ENCODE data around the gene TEPSIN. TPM values are rescaled to one million over a fixed set of nuclear protein-coding genes. Genes with fewer than 3 reads are reported as not detected.
A peak's percentile ranks its signal among the peaks of the same experiment; 100 is the strongest.

TEPSIN gene
- total and polyA plus RNA-seq, 7 donors, result 6.9 to 42.8 (median 23.5) TPM

DNA sequence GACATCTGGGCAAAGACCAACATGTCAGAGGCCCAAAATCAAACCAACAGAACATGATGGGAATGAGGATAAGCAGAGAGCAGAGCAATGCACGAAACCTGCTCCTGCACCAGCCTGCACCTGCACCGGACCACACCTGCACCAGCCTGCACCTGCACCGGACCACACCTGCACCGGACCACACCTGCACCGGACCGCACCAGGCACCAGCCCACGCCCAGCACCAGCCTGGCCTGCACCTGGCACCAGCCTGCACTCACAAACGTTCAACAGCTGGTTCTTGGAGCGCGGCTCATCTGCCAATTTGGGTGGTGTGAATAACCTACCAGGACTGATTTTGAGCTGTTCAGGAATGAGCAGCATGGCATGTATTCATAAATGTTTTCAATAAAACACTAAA lies 34.3 kb downstream of the TEPSIN start:
- TF ChIP-seq, protein P1, sequence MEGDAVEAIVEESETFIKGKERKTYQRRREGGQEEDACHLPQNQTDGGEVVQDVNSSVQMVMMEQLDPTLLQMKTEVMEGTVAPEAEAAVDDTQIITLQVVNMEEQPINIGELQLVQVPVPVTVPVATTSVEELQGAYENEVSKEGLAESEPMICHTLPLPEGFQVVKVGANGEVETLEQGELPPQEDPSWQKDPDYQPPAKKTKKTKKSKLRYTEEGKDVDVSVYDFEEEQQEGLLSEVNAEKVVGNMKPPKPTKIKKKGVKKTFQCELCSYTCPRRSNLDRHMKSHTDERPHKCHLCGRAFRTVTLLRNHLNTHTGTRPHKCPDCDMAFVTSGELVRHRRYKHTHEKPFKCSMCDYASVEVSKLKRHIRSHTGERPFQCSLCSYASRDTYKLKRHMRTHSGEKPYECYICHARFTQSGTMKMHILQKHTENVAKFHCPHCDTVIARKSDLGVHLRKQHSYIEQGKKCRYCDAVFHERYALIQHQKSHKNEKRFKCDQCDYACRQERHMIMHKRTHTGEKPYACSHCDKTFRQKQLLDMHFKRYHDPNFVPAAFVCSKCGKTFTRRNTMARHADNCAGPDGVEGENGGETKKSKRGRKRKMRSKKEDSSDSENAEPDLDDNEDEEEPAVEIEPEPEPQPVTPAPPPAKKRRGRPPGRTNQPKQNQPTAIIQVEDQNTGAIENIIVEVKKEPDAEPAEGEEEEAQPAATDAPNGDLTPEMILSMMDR (IDR thresholded peaks at IDR 0.05), result no peak
- no peak for TF ChIP-seq POLR2A (IDR thresholded peaks at IDR 0.05)
- TF ChIP-seq POLR2AphosphoS5 (IDR thresholded peaks at IDR 0.05), result no peak
- no peak for TF ChIP-seq EP300 (IDR thresholded peaks at IDR 0.05)
- DNase-seq, result no peak
- peaks cover 0 to 5% (median 0%) of the 10 kb centered on the region in 4 donors for H3K4me1 ChIP-seq
- no peaks in the 10 kb centered on the region for H3K27me3 ChIP-seq
- no peak overlapping the region for H3K27ac ChIP-seq
- intact Hi-C loops (cut with DNase I), result loop anchor here (5.0 kb wide), 1 partner anchor 62 kb away; no protein-coding TSS in a partner anchor
- H3K9me3 ChIP-seq, result no peaks in the 10 kb centered on the region
- WGBS, 2 donors, result 40 to 79% methylated on average over 10 of the region's 10 CpGs
- no peak overlapping the region for H3K4me3 ChIP-seq
- peaks cover 0 to 20% (median 0%) of the 10 kb centered on the region in 4 donors for H3K36me3 ChIP-seq

DNA sequence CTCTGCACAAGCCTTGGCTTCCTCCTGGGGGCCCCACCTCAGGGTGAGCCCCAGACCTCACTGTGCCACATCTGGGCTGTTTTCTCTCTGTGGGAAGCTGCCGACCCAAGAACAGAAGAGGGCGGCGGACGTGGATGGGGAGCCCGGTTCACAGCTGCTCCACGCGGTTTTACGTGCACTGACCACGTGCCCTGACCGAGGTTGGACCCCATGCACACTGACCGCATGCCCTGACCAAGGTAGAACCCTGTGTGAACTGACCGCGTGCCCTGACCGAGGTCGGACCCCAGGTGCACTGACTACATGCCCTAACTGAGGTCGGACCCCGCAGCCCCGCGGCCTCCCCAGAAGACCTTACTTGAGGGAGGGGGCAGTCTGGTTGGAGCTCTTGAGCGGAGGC lies 35.7 kb downstream of the TEPSIN start:
- peaks cover 0 to 15% (median 0%) of the 10 kb centered on the region in 4 donors for H3K36me3 ChIP-seq
- intact Hi-C loops (cut with DNase I), result loop anchor here (5.0 kb wide), 1 partner anchor 61 kb away; no protein-coding TSS in a partner anchor
- H3K9me3 ChIP-seq, result no peaks in the 10 kb centered on the region
- no peak for DNase-seq
- peaks cover 0 to 14% (median 0%) of the 10 kb centered on the region in 4 donors for H3K4me1 ChIP-seq
- TF ChIP-seq POLR2A (IDR thresholded peaks at IDR 0.05), result no peak
- WGBS, 2 donors, result 94 to 95% methylated on average over 20 of the region's 20 CpGs
- H3K27ac ChIP-seq, result no peak overlapping the region
- H3K27me3 ChIP-seq, result no peaks in the 10 kb centered on the region
- H3K4me3 ChIP-seq, result no peak overlapping the region

DNA sequence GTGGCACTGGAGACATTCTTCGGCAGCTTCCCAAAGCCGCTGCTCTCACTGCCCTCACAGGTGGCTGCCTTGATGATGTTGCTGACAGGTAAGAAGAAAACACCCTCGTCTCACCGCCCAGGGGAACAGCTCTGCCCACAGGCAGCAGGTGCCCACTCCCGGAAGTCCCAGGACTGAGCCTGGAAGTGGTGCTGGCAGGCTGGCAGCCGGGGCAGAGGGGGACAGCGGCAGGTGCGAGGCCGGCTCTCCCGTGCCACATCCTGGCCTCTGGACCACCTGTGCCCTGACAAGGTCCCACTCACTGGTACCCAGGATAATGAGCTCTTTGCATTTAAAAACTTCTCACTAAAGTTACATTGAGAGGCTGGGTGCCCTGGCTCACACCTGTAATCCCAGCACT lies 36.5 kb downstream of the TEPSIN start:
- intact Hi-C loops (cut with DNase I), result loop anchor here (5.0 kb wide), 1 partner anchor 60 kb away; no protein-coding TSS in a partner anchor
- Histone ChIP-seq H3K9me3 (no peaks in the 10 kb centered on the region), H3K4me1 (peaks cover 0 to 14% (median 0%) of the 10 kb centered on the region in 4 donors), H3K27me3 (no peaks in the 10 kb centered on the region), H3K27ac (no peak overlapping the region), H3K4me3 (no peak overlapping the region), H3K36me3 (peaks cover 0 to 15% (median 0%) of the 10 kb centered on the region in 4 donors)
- no peak for TF ChIP-seq POLR2A (IDR thresholded peaks at IDR 0.05)
- TF ChIP-seq, protein P1 (IDR thresholded peaks at IDR 0.05), result no peak
- TF ChIP-seq POLR2AphosphoS5 (IDR thresholded peaks at IDR 0.05), result no peak
- TF ChIP-seq EP300 (IDR thresholded peaks at IDR 0.05), result no peak
- no peak for DNase-seq
- WGBS, 2 donors, result 95 to 96% methylated on average over 10 of the region's 10 CpGs

DNA sequence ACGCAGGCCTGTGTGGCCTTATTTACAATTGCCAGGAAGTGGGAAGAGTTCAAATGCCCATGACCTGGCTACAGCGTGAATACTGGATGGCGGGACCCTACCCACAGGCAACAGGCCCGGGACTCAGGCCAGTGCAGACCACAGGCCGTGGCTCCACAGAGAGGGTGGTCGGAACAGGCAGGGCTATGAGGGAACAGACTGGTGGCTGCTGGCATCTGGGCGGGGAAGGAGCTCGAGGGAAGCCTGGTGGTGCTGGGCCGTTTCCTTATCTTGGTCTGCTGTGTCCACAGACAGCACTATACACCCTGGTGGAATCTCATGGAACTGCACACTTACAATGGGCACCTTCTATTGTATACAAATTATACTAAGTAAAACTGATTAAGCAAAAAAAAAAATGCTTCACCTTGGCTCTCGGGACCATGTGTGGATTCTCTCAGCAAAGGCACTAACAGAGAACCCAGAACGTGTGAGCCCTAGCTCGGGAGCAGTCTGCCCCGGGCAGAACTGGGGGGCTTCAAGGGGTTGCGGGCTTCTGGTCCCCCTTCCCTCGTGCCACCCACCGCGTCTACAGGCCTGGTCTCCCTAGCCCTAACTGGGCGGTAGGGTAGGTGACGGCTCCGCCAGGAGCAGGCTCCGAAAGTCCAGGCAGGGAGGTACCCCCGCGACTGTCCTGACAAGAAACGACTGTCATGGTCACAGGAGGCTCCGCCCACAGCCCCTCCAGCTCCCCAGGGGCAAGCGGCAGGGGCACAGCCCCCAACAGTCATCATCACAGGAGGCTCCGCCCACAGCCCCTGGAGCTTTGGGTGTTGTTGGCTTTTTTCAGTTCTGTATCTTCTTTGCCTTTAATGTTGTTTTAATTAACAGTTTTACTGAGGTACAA lies 37.9 kb downstream of the TEPSIN start:
- H3K36me3 ChIP-seq, result peaks cover 0 to 22% (median 0%) of the 10 kb centered on the region in 4 donors
- H3K4me1 ChIP-seq, result peaks cover 0 to 15% (median 0%) of the 10 kb centered on the region in 4 donors
- no peak overlapping the region for H3K27ac ChIP-seq
- WGBS, 2 donors, result 66 to 78% methylated on average over 27 of the region's 27 CpGs
- TF ChIP-seq EP300 (IDR thresholded peaks at IDR 0.05), result no peak
- no peak for TF ChIP-seq POLR2AphosphoS5 (IDR thresholded peaks at IDR 0.05)
- no peak for TF ChIP-seq POLR2A (IDR thresholded peaks at IDR 0.05)
- TF ChIP-seq, protein P1 (IDR thresholded peaks at IDR 0.05), result peak; percentile 33 to 53 (median 40)
- no peaks in the 10 kb centered on the region for H3K9me3 ChIP-seq
- no peaks in the 10 kb centered on the region for H3K27me3 ChIP-seq
- no peak overlapping the region for H3K4me3 ChIP-seq
- DNase-seq, result no peak
- intact Hi-C loops (cut with DNase I), result loop anchor here (5.0 kb wide), 1 partner anchor 59 kb away; no protein-coding TSS in a partner anchor

DNA sequence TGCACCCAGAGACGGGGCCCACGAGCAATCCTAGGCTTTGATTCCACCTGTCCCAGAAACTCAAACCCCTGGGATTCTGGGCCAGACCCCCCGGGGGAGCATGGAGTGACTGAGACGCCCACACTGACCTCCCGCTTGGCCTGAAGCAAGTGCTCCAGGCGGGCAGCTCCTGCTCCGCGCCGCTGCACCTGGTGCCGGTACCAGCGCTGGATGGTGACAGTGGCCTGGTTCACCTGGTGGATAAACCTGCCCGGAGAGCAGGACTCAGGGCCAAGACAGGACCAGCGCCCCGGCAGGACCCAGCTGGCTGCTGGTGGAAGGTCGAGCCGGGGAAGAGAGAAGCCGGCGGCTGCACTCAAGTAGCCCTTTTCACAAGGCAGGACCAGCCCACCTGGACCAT lies 38.7 kb downstream of the TEPSIN start:
- Histone ChIP-seq H3K4me3 (no peak overlapping the region), H3K36me3 (peaks cover 0 to 28% (median 0%) of the 10 kb centered on the region in 4 donors), H3K9me3 (no peaks in the 10 kb centered on the region), H3K27ac (no peak overlapping the region), H3K27me3 (no peaks in the 10 kb centered on the region), H3K4me1 (peaks cover 0 to 22% (median 0%) of the 10 kb centered on the region in 4 donors)
- TF ChIP-seq POLR2A (IDR thresholded peaks at IDR 0.05) (no peak), EP300 (IDR thresholded peaks at IDR 0.05) (no peak)
- WGBS, 2 donors, result 96 to 97% methylated on average over 18 of the region's 18 CpGs
- intact Hi-C loops (cut with DNase I), result loop anchor here (5.0 kb wide), 1 partner anchor 58 kb away; no protein-coding TSS in a partner anchor
- no peak for DNase-seq
